Chondrocyte (in vitro differentiated cells): ENCODE measurements around the gene IKZF1. TPM values are rescaled to one million over a fixed set of nuclear protein-coding genes. Genes with fewer than 3 reads are reported as not detected.

Experiments
- DNase-seq: peaks from one replicate; pipeline ENCODE4 v3.0.0; 2021; ENCODE audit warnings: mixed read lengths, low spot score
- H3K27ac Mint-ChIP-seq: one replicate; pipeline ENCODE4 v1.8.0; 2021; ENCODE audit warnings: mild to moderate bottlenecking, moderate library complexity, mixed read lengths; ENCODE audit not compliant: unreplicated experiment
- H3K27me3 Mint-ChIP-seq: 2 replicates; pipeline ENCODE4 v1.8.0; 2021; ENCODE audit warnings: low read depth, mixed read lengths
- H3K36me3 Mint-ChIP-seq: 2 replicates; pipeline ENCODE4 v1.8.0; 2021; ENCODE audit warnings: low read depth, mixed read lengths
- H3K4me1 Mint-ChIP-seq: 2 replicates; pipeline ENCODE4 v1.8.0; 2021; ENCODE audit warnings: low read depth, mild to moderate bottlenecking, mixed read lengths
- H3K4me3 Mint-ChIP-seq: one replicate; pipeline ENCODE4 v1.8.0; 2021; ENCODE audit warnings: mild to moderate bottlenecking, moderate library complexity, mixed read lengths; ENCODE audit not compliant: unreplicated experiment
- H3K9me3 Mint-ChIP-seq: 2 replicates; pipeline ENCODE4 v1.8.0; 2021; ENCODE audit warnings: low read depth, mixed read lengths
- long read RNA-seq: library from polyadenylated mRNA; stranded (forward); transcript quantifications from one replicate; pipeline ENCODE4 v2.0.0, GENCODE V29; 2021
- total RNA-seq: library from RNA; stranded (reverse); gene quantifications from 3 replicates; pipeline ENCODE4 v1.2.1, GENCODE V29; 2021
- TF ChIP-seq, protein P1 (sequence below): fragments of 200-600 bp; sonication (generic); IDR thresholded peaks from 2 replicates; pipeline ENCODE4 v1.5.0; 2021; ENCODE audit warnings: antibody characterized with exemption, mild to moderate bottlenecking, moderate library complexity

IKZF1 gene
- total RNA-seq = not detected in 3 replicates
- long read RNA-seq = 0 reads

DNA sequence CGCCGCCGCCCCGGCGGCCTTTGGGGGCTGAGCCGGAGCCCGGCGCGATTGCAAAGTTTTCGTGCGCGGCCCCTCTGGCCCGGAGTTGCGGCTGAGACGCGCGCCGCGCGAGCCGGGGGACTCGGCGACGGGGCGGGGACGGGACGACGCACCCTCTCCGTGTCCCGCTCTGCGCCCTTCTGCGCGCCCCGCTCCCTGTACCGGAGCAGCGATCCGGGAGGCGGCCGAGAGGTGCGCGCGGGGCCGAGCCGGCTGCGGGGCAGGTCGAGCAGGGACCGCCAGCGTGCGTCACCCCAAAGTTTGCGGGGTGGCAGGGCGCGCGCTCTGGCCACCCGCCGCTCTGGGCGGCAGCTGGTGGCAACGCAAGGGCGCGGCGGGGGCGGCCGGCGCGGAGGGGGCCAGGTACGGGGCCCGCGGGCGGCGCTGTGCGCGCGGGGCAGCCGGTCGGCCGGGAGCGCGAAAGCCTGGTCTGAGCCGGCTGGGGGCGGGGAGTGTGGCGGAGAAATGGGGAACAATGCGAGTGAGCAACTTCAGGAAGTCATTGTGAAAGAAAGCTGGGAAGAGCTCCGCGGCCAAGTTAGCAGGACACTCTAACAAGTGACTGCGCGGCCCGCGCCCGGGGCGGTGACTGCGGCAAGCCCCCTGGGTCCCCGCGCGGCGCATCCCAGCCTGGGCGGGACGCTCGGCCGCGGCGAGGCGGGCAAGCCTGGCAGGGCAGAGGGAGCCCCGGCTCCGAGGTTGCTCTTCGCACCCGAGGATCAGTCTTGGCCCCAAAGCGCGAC is at the start of gene IKZF1:
TSS of gene IKZF1 (plus strand) at position 588 of the 782 bp plus-strand sequence. CDS start 14,346 bp downstream, outside the sequence.
- peaks cover 65% of the 10 kb centered on the region for H3K27me3 Mint-ChIP-seq
- no peak for DNase-seq
- H3K9me3 Mint-ChIP-seq = no peaks in the 10 kb centered on the region
- no peak within 1 kb of the TSS for H3K27ac Mint-ChIP-seq
- TF ChIP-seq, protein P1, sequence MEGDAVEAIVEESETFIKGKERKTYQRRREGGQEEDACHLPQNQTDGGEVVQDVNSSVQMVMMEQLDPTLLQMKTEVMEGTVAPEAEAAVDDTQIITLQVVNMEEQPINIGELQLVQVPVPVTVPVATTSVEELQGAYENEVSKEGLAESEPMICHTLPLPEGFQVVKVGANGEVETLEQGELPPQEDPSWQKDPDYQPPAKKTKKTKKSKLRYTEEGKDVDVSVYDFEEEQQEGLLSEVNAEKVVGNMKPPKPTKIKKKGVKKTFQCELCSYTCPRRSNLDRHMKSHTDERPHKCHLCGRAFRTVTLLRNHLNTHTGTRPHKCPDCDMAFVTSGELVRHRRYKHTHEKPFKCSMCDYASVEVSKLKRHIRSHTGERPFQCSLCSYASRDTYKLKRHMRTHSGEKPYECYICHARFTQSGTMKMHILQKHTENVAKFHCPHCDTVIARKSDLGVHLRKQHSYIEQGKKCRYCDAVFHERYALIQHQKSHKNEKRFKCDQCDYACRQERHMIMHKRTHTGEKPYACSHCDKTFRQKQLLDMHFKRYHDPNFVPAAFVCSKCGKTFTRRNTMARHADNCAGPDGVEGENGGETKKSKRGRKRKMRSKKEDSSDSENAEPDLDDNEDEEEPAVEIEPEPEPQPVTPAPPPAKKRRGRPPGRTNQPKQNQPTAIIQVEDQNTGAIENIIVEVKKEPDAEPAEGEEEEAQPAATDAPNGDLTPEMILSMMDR = no peak
- H3K4me1 Mint-ChIP-seq = no peaks in the 10 kb centered on the region
- no peaks in the 10 kb centered on the region for H3K36me3 Mint-ChIP-seq
- H3K4me3 Mint-ChIP-seq = peak within 1 kb of the TSS; percentile 58

DNA sequence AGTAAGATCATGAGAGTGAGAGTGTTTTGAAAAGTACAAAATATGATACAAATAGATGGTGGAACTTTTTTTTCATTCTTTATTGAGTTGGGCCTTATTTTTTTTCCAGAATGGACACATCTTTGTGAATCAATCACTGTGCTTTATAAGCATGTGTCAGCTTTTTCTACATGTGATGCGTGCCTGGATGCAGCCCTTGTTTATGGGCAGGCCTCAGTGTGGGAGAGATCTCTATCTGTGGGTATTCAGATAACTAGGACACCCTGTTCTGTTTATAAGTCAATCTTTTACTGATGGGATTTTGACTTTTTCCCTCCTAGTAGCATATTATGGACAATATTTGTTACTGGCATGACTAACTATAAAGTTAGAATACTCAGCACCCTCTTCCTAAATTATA is 42.9 kb upstream of the IKZF1 start:
- H3K4me1 Mint-ChIP-seq = no peaks in the 10 kb centered on the region
- H3K4me3 Mint-ChIP-seq = no peak overlapping the region
- H3K27ac Mint-ChIP-seq = no peak overlapping the region
- H3K9me3 Mint-ChIP-seq = no peaks in the 10 kb centered on the region
- no peak for DNase-seq
- no peaks in the 10 kb centered on the region for H3K36me3 Mint-ChIP-seq
- peaks cover 31% of the 10 kb centered on the region for H3K27me3 Mint-ChIP-seq
- TF ChIP-seq, protein P1 = no peak

DNA sequence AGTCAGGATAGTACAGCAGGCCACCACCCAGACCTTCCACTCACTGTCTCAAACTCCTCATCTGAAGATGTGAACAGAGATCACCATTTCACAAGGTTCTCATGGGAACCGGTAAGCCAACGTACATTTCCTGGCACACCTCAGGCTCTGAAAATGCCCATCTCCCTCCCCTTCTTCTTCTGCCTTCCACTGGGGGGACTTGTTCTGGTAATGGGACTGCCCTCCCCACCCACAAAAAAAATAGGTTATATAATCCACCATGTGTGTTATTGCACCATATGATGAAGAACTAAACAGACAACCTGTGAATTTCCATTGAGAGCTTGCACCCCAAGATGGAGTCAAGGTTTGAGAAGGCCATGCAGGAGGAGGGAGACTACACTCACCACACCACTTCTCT is 42.1 kb upstream of the IKZF1 start:
- TF ChIP-seq, protein P1 = no peak
- H3K9me3 Mint-ChIP-seq = no peaks in the 10 kb centered on the region
- no peaks in the 10 kb centered on the region for H3K4me1 Mint-ChIP-seq
- H3K27me3 Mint-ChIP-seq = peaks cover 33% of the 10 kb centered on the region
- H3K4me3 Mint-ChIP-seq = no peak overlapping the region
- H3K27ac Mint-ChIP-seq = no peak overlapping the region
- DNase-seq = no peak
- no peaks in the 10 kb centered on the region for H3K36me3 Mint-ChIP-seq

DNA sequence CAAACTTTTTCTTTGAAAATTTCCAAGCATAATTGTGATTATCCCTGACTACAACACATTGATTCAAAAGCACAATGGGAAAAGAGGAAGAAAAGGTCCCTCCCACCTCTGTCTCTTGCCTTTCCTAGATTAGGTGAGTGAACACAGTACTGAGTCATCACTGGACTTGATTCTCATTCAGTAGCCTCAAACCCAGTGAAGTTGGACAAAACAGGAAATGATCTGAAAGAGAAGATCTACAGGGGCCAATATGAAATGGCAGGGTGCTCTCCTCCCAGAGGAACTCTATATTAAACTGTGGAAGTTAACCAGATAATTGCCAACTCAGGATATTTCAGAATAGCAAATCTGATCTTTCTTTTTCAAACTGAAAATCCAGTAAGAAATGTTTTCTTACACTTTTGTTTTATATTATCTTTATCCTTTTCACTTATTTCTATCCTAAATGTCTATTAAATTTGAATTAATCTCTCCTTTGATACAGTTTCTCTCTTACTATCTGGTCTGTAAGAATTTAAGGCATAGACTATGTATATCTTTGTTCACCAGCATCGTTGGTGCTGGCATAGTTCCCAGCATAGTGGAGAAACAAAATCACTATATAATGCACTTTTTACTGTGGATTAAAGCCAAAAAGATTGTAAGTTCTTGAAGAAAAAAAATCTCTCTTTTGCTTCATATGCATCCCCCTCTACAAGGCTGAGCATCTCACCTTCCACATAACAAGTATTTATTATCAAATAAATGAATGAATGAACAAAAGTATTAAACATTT is 41.4 kb upstream of the IKZF1 start:
- H3K4me3 Mint-ChIP-seq = no peak overlapping the region
- H3K27me3 Mint-ChIP-seq = peaks cover 30% of the 10 kb centered on the region

DNA sequence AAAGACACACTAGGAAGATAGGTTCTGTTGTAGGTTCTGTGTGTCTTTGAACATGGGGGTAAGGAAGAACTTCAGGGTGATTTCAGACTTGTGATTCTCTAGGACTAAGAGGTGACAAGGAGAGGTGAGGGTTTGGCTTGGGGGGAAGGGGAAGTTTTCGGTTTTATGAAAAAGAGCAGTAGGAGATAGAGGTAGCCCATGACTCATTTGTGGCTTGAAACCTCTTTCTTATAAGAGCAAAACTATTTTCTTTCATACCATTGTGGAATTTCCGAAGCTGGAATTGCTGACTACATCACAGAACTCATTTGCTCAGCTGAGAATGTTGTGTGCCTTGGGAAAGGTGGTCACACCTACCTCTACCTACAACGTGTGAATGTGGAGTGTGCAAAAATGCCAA is 39.6 kb upstream of the IKZF1 start:
- Mint-ChIP-seq H3K27me3 (peaks cover 21% of the 10 kb centered on the region), H3K36me3 (no peaks in the 10 kb centered on the region), H3K9me3 (no peaks in the 10 kb centered on the region), H3K4me1 (no peaks in the 10 kb centered on the region), H3K27ac (no peak overlapping the region), H3K4me3 (no peak overlapping the region)
- no peak for DNase-seq
- TF ChIP-seq, protein P1 = no peak

More for the DNA sequence above, 41.4 kb upstream of the IKZF1 start:
- no peak for DNase-seq
- Mint-ChIP-seq H3K36me3 (no peaks in the 10 kb centered on the region), H3K4me1 (no peaks in the 10 kb centered on the region), H3K27ac (no peak overlapping the region), H3K9me3 (no peaks in the 10 kb centered on the region)
- TF ChIP-seq, protein P1 = no peak
